Erythroblast (primary cell): ENCODE results near the gene CDYL.

ENCODE experiments used
- GATA1 ChIP-seq: IDR thresholded peaks from 2 replicates; pipeline ENCODE4 v1.6.1; 2011; ENCODE audit warnings: low read depth, mild to moderate bottlenecking, control low read depth, low read length, moderate library complexity
- POLR2A ChIP-seq: IDR thresholded peaks from 2 replicates; pipeline ENCODE4 v1.6.1; 2011; ENCODE audit warnings: mild to moderate bottlenecking, low read length

GRCh38 chr6:4909063-4909706 is 133.0 kb downstream of the CDYL start:
- TF ChIP-seq POLR2A, result no peak
- TF ChIP-seq GATA1, result no peak
